Measurements from ENCODE around the gene BCR.

DNA sequence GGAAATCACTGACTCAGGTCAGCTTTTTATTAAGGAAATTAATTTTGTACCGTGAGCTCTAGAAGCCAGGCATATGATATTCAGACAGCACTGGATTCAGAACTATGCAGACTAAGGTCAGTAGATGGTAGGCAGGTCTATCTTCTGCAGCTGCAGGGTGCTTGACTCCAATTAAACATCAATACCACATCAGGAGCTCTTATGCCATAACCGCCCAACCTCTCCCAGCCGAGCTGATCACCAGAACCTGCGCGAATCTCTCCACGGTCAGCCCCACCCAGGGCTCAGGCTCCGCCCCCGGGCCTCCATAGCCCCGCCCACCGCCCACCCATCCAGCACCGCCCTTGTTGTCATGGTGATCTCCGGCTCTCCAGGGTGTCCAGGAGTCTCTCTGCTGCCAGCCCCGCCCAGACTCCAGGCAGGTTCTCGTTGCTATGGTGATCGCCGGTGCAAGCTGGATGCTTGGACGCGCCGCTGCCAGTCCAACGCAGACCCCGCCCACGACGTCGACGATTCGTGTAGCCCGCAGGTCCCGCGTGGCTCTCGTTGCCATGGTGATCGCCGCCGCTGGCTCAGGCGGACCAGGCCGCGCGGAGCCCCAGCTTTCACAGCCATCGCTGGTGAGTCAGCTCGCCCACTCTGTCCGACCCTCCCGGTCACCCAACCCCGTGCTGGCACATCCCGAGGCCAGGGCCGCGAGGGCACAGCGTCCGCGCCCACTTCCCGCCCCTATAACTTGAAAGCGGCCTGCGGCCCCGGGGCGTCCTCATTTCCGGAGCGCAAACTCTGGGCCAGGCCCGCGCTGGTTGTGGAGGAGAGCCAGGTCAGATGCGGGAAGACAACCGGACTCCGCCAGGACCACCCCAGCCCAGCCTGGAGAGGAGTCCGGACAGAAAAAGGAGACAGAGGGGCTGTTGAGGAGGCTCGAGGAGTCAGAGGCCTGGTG lies 35.1 kb upstream of the BCR start, which contains the start of gene RAB36:
- TF ChIP-seq RAD21 (IDR thresholded peaks at IDR 0.05; ENCODE audit: low read length) (no peak), CTCF (conservative IDR thresholded peaks at IDR 0.05; ENCODE audit: low read depth, low read length) (no peak), RCOR1 (IDR thresholded peaks at IDR 0.05; ENCODE audit: insufficient replicate concordance, low read length) (no peak), MXI1 (IDR thresholded peaks at IDR 0.05; ENCODE audit: borderline replicate concordance, low read depth, low read length) (peak; percentile 92), SMC3 (IDR thresholded peaks at IDR 0.05; ENCODE audit: low read depth, low read length) (no peak), BHLHE40 (IDR thresholded peaks at IDR 0.05; ENCODE audit: low read depth, low read length) (peak; percentile 58), FOS (IDR thresholded peaks at IDR 0.05; ENCODE audit: low read depth, low read length) (peak; percentile 66), ELK1 (IDR thresholded peaks at IDR 0.05; ENCODE audit: borderline replicate concordance, low read depth, low read length) (no peak), USF2 (IDR thresholded peaks at IDR 0.05; ENCODE audit: low read depth, low read length) (peak; percentile 38), RFX5 (IDR thresholded peaks at IDR 0.05; ENCODE audit: low read depth, low read length) (0 out of 2 replicates have a peak, but pooled peaks have one; percentile 6)

Measured in IMR-90 (cell line).